ENCODE measurements around the gene SPA17.
A peak's percentile ranks its signal among the peaks of the same experiment; 100 is the strongest.

GRCh38 chr11:124746621-124747243 is 73.0 kb downstream of the SPA17 start:
- peak; percentile 39 to 73 (median 71); a peak in 3 of 4 replicates for TF ChIP-seq CTCF (IDR thresholded peaks at IDR 0.05; ENCODE audit: control extremely low read depth in 1 of 3, insufficient read depth in 1 of 3, low read depth in 1 of 3, low read length in 3 of 3)
- TF ChIP-seq POLR2AphosphoS5 (IDR thresholded peaks at IDR 0.05; ENCODE audit: low read depth, low read length): no peak
- TF ChIP-seq TAF1 (IDR thresholded peaks at IDR 0.05; ENCODE audit: low read depth, low read length): 0 out of 2 replicates have a peak, but pooled peaks have one; percentile 28
- TF ChIP-seq CHD1 (IDR thresholded peaks at IDR 0.05; ENCODE audit: low read depth, low read length): no peak
- TF ChIP-seq EZH2 (IDR thresholded peaks at IDR 0.05; ENCODE audit: low read depth, low read length, severe bottlenecking): no peak
- no peak for TF ChIP-seq POLR2A (IDR thresholded peaks at IDR 0.05; ENCODE audit: control extremely low read depth in 1 of 2, low read depth in 2 of 2, low read length in 2 of 2)
- TF ChIP-seq SRF (IDR thresholded peaks at IDR 0.05; ENCODE audit: low read depth, low read length): no peak
- TF ChIP-seq EP300 (IDR thresholded peaks at IDR 0.05; ENCODE audit: borderline replicate concordance in 1 of 2, low read depth in 2 of 2, low read length in 2 of 2): no peak
- TF ChIP-seq EGR1 (IDR thresholded peaks at IDR 0.05; ENCODE audit: borderline replicate concordance, low read depth, low read length): peak; percentile 24
- TF ChIP-seq BACH1 (IDR thresholded peaks at IDR 0.05; ENCODE audit: low read length): no peak
- peak in 1 of 2 experiments; percentile 77; a peak in 1 of 4 replicates for TF ChIP-seq HDAC2 (IDR thresholded peaks at IDR 0.05; ENCODE audit: borderline replicate concordance in 1 of 2, low read depth in 2 of 2, low read length in 2 of 2)

Data from H1 (cell line).